ENCODE data around the gene DRC7.

DNA sequence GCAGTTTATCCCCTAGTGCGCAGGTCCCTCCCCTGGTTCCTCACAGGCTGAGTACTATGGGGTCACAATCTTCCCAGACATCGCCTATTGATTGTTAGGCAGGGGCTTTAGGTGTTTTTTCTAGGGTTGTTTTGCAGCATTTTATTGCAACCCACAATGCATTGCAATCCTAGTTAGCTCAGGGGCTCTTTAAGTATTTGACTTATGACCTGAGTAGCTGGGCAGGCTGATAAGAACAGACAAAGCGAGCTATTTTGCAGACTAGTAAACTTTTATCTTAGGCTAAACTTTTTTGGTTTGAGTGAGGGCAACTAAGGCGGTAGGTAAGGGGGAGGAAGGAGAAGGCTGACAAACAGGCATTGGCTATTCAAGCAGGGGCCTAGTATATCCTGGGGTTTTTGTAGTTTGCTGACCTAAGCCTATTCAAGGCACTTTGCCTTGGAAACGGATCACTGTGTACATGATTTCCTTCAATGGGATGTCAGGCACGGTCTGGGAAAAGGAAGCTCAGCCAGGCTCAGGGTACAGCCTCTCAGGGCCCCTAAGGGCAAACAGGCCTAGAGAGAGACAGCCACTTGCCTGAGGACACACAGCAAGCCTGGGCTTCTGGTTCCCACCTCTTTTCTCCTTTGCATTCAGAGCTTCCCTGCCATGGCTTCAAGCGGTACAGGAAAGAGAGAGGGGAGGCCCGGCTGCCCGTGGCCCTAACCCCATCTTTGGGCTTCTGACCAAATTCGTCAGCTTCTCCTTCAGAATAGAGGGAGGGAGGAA is 6.4 kb downstream of the DRC7 start:
- TF ChIP-seq, protein P1, sequence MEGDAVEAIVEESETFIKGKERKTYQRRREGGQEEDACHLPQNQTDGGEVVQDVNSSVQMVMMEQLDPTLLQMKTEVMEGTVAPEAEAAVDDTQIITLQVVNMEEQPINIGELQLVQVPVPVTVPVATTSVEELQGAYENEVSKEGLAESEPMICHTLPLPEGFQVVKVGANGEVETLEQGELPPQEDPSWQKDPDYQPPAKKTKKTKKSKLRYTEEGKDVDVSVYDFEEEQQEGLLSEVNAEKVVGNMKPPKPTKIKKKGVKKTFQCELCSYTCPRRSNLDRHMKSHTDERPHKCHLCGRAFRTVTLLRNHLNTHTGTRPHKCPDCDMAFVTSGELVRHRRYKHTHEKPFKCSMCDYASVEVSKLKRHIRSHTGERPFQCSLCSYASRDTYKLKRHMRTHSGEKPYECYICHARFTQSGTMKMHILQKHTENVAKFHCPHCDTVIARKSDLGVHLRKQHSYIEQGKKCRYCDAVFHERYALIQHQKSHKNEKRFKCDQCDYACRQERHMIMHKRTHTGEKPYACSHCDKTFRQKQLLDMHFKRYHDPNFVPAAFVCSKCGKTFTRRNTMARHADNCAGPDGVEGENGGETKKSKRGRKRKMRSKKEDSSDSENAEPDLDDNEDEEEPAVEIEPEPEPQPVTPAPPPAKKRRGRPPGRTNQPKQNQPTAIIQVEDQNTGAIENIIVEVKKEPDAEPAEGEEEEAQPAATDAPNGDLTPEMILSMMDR (IDR thresholded peaks at IDR 0.05): no peak
- TF ChIP-seq EP300 (IDR thresholded peaks at IDR 0.05) (no peak), POLR2A (IDR thresholded peaks at IDR 0.05) (no peak)
